Urinary bladder (tissue), 4 donors: ENCODE results near the gene ATP8A1. TPM values are rescaled to one million over a fixed set of nuclear protein-coding genes. Genes with fewer than 3 reads are reported as not detected.

Experiments
- DNase-seq: peaks from one replicate; pipeline ENCODE4 v3.0.0-alpha.2; 2015; ENCODE audit errors: extremely low spot score
- H3K27ac ChIP-seq: one replicate; pipeline ENCODE4 v1.5.1; 2013; ENCODE audit warnings: low read depth, mild to moderate bottlenecking, moderate library complexity
- H3K36me3 ChIP-seq: one replicate; pipeline ENCODE4 v1.6.1; 2013; ENCODE audit warnings: mild to moderate bottlenecking, moderate library complexity; ENCODE audit not compliant: insufficient read depth
- H3K4me1 ChIP-seq: one replicate; pipeline ENCODE4 v1.6.1; 2013; ENCODE audit warnings: mild to moderate bottlenecking, moderate library complexity; ENCODE audit not compliant: insufficient read depth
- H3K4me3 ChIP-seq: one replicate; pipeline ENCODE4 v1.5.1; 2013; ENCODE audit warnings: low read depth, low read length
- WGBS: extraction: QIAGEN DNeasy Blood & Tissue Kit; methylation state at CpG from one replicate; pipeline ENCODE4 v1.1.7; 2013; 5-methylcytosine and 5-hydroxymethylcytosine counted together
- polyA plus RNA-seq: library from polyadenylated mRNA; stranded (reverse); fragments of 200-250 nt; gene quantifications from one replicate; pipeline ENCODE4 v1.2.3, GENCODE V29; 2013
- total RNA-seq: library from RNA; depleted of rRNA; stranded (reverse); fragments of >200 nt; gene quantifications from one replicate; pipeline ENCODE4 v1.2.3, GENCODE V29; 2014
- donor health status: healthy with polysubstance abuse.
- donor health status: healthy.

ATP8A1 gene
- total and polyA plus RNA-seq, 2 donors: 3.9 to 59.2 TPM

DNA sequence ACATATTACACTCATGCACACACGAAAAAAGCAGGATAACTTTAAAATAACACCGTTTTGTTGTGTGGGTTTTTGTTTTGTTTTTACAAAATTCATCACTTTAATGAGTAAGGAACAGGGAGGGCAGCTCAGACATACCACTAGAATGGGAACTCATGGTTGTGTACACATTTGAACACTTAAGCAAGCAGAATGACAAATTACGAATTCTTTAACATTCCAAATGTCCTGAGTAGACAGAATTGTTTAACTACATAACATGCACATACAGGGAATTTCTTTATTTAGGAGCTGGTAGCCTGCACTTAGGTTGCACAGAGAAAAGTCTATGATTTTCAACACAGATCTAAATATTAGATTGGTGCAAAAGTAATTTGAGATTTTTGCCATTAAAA lies 96.4 kb downstream of the ATP8A1 start:
- DNase-seq: no peak
- Histone ChIP-seq H3K4me3 (no peak overlapping the region), H3K36me3 (no peaks in the 10 kb centered on the region), H3K4me1 (no peaks in the 10 kb centered on the region), H3K27ac (no peak overlapping the region)
- WGBS: 77% methylated on average over 3 of the region's 3 CpGs

DNA sequence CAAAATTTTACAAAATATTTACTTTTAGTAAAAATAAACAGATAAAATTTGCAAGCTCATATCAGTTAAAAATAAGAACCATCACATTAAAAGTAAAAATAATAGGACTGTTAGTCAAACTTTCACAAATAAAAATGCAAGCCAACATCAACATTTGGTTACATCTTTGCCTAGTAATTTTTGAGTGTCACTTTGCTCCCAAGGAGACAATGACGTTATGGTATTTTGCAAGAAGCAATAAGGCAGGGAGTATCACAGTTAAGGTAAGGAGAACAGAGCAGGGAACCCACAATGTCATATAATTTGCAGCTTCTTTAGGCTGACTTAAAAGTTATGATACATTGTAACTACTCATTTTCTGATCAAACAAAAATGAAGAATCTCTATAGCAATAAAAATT lies 98.7 kb downstream of the ATP8A1 start:
- H3K4me3 ChIP-seq: no peak overlapping the region
- DNase-seq: no peak
- H3K4me1 ChIP-seq: no peaks in the 10 kb centered on the region
- H3K36me3 ChIP-seq: no peaks in the 10 kb centered on the region
- WGBS: 36% methylated on average over 1 of the region's 1 CpG
- H3K27ac ChIP-seq: no peak overlapping the region

GRCh38 chr4:42555828-42556227 lies 101.1 kb downstream of the ATP8A1 start:
- Histone ChIP-seq H3K4me1 (no peaks in the 10 kb centered on the region), H3K27ac (no peak overlapping the region), H3K36me3 (no peaks in the 10 kb centered on the region), H3K4me3 (no peak overlapping the region)
- DNase-seq: no peak

- Histone ChIP-seq H3K27ac (no peak overlapping the region), H3K36me3 (no peaks in the 10 kb centered on the region), H3K4me3 (no peak overlapping the region), H3K4me1 (no peaks in the 10 kb centered on the region)
- DNase-seq: no peak
- WGBS: 67% methylated on average over 3 of the region's 3 CpGs
These were observed 102.8 kb downstream of the ATP8A1 start for GRCh38 chr4:42554072-42554471.

GRCh38 chr4:42549896-42550295 lies 107.0 kb downstream of the ATP8A1 start:
- 92% methylated on average over 1 of the region's 1 CpG for WGBS
- no peaks in the 10 kb centered on the region for H3K4me1 ChIP-seq
- H3K36me3 ChIP-seq: no peaks in the 10 kb centered on the region
- no peak overlapping the region for H3K4me3 ChIP-seq
- no peak for DNase-seq
- H3K27ac ChIP-seq: no peak overlapping the region

DNA sequence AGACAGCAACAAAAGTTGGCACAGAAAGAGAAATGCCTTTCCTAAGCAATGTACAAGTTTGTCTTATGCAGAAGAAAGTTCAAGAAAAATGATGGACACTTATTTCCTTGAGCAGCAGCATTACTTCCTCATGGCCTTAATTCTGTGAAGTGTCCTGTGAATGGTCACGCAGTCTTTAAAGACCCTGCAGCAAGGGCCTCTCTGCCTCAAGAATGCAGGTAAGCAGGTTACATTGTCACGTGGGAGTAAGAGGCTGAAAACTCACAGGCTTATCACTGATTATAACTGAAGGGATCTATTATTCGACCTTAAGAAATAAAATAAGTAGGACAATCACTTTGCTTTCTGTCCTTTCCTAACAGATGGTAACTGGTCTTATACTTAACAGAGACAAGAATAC lies 109.1 kb downstream of the ATP8A1 start:
- H3K36me3 ChIP-seq: no peaks in the 10 kb centered on the region
- no peak for DNase-seq
- WGBS: 80% methylated on average over 3 of the region's 3 CpGs
- no peaks in the 10 kb centered on the region for H3K4me1 ChIP-seq
- no peak overlapping the region for H3K27ac ChIP-seq
- H3K4me3 ChIP-seq: no peak overlapping the region

- 51% methylated on average over 2 of the region's 2 CpGs for WGBS
- Histone ChIP-seq H3K4me1 (no peaks in the 10 kb centered on the region), H3K4me3 (no peak overlapping the region), H3K27ac (no peak overlapping the region), H3K36me3 (no peaks in the 10 kb centered on the region)
- DNase-seq: no peak
These were observed 113.1 kb downstream of the ATP8A1 start for GRCh38 chr4:42543762-42544161.

DNA sequence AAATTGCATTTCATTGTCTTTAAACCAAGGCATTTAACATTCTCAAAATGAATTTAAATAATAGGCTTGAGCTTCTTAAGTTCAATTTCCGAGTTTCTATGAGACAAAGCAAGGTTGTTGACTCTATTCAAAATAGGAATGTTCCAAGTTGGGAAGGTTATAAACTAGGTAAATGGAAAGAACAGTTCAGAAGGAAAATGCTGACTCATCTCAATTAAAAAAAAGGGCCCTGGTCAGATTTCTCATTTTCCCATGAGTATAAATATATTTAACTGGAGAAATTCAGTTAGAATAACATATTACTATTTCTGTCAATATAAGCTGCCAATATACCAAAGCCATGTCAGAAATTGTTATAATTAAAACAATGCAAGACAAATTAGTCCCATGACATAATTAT lies 113.8 kb downstream of the ATP8A1 start:
- WGBS: 87% methylated on average over 1 of the region's 1 CpG
- no peak overlapping the region for H3K27ac ChIP-seq
- H3K4me1 ChIP-seq: no peaks in the 10 kb centered on the region
- no peak overlapping the region for H3K4me3 ChIP-seq
- DNase-seq: no peak
- H3K36me3 ChIP-seq: no peaks in the 10 kb centered on the region

DNA sequence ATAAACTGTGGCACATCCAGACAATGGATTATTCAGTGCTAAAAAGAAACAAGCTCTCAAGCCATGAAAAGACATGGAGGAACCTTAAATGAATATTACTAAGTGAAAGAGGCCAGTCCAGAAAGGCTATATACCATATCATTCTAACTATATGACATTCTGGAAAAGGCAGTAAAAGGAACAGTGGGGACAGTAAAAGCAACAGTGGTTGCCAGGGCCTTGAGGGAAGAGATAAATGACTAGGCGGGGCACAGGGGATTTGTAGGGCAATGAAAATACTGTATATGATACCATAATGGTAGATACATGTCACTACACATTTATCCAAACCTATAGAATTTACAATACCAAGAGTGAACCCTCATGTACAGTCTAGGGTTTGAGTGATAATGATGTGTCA lies 115.3 kb downstream of the ATP8A1 start:
- WGBS: 96% methylated on average over 1 of the region's 1 CpG
- no peak overlapping the region for H3K4me3 ChIP-seq
- H3K36me3 ChIP-seq: no peaks in the 10 kb centered on the region
- DNase-seq: no peak
- no peak overlapping the region for H3K27ac ChIP-seq
- H3K4me1 ChIP-seq: no peaks in the 10 kb centered on the region

DNA sequence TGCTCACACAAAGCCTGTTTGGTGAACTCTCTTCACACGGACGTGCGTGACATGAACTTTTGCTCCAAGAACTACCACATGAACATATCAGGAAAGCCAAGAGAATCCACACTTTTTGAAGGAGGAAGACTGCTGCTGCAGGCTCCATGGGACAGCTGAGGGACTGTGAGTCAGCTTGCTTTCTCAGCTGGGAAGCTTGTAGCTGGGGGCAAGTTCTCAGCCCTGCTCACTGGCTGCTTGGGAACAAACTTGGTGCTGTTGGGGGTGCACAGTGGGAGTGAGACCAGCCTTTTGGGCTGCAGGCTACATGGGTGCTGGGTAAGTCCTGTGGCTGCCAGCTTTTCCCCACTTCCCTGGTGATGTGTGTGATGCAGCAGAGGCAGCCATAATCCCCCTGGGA lies 123.9 kb downstream of the ATP8A1 start:
- Histone ChIP-seq H3K27ac (no peak overlapping the region), H3K36me3 (no peaks in the 10 kb centered on the region), H3K4me1 (no peaks in the 10 kb centered on the region), H3K4me3 (no peak overlapping the region)
- DNase-seq: no peak
- 92% methylated on average over 3 of the region's 3 CpGs for WGBS

DNA sequence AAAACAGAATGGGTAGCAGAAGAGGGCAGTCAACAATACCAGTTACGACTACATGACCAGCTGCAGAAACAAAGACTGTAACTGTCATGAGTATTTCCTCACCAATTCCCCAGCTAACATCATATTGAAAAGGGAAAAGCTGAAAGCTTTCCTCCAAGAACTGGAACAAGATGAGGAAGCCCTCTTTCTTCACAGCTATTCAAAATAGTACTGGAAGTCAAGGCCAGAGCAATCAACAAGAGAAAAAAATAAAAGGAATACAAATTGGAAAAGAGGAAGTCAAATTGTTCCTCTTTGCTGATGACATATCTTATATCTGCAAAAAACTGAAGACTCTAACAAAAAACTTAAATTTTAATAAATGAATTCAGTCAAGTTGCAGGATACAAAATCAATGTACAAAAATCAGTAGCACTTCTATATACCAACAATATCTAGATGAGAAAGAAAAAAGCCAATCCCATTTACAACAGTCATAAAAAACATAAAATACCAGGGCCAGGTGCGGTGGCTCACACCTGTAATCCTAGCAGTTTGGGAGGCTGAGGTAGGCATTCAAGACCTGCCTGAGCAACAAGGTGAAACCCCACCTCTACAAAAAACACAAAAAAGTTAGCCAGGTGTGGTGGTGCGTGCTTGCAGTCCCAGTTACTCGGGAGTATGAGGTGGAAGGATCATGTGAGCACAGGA lies 125.4 kb downstream of the ATP8A1 start:
- WGBS: 92% methylated on average over 4 of the region's 4 CpGs
- no peak overlapping the region for H3K27ac ChIP-seq
- DNase-seq: no peak
- no peaks in the 10 kb centered on the region for H3K36me3 ChIP-seq
- no peak overlapping the region for H3K4me3 ChIP-seq
- H3K4me1 ChIP-seq: no peaks in the 10 kb centered on the region

GRCh38 chr4:42523066-42523718 lies 133.7 kb downstream of the ATP8A1 start:
- no peak overlapping the region for H3K4me3 ChIP-seq
- WGBS: 53% methylated on average over 3 of the region's 3 CpGs

DNA sequence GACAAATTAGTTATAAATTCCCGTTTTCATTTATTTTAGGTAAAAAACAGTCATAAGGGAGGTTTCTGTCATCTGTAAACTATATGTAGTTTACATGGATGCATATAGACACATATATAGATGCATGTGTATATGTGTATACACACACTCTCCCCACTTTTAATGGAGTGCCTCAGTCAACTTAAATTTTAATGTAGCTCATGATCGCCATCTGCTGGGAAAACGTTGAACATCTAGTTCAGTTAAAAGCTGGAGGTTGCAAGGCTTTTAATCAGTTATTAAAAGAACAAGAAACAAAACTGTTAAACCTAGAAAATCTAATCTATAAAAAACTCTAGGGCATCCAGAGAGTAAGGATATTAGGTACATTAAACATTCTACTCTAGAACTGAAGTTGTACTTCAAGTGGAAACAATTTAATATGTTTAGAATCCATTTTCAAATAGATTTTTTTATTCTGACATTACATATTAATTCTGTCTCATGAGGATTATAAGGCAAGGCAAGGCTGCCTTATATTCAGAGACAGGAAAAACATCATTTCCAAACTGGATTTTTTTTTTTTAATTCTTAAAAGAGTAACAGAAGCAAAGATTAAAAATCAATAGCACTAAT lies 137.0 kb downstream of the ATP8A1 start:
- peaks cover 7% of the 10 kb centered on the region for H3K36me3 ChIP-seq
- H3K4me3 ChIP-seq: no peak overlapping the region
- peak; percentile 43 for DNase-seq
- no peaks in the 10 kb centered on the region for H3K4me1 ChIP-seq
- 14% methylated on average over 3 of the region's 3 CpGs for WGBS
- no peak overlapping the region for H3K27ac ChIP-seq

More at GRCh38 chr4:42523066-42523718, 133.7 kb downstream of the ATP8A1 start:
- Histone ChIP-seq H3K27ac (no peak overlapping the region), H3K4me1 (no peaks in the 10 kb centered on the region), H3K36me3 (peaks cover 7% of the 10 kb centered on the region)
- DNase-seq: no peak

- no peak for DNase-seq
- Histone ChIP-seq H3K27ac (no peak overlapping the region), H3K4me3 (no peak overlapping the region), H3K4me1 (no peaks in the 10 kb centered on the region), H3K36me3 (no peaks in the 10 kb centered on the region)
- 55% methylated on average over 5 of the region's 5 CpGs for WGBS
These were observed 141.6 kb downstream of the ATP8A1 start for GRCh38 chr4:42515156-42515884.
